Activated T-cell treated with anti-CD3 and anti-CD28 coated beads for 4 hours (primary cell): ENCODE data around the gene ARID1B.

ENCODE experiments used
- DNase-seq: peaks from one replicate; pipeline ENCODE4 v3.0.0-alpha.2; 2020

The ARID1B gene

DNA sequence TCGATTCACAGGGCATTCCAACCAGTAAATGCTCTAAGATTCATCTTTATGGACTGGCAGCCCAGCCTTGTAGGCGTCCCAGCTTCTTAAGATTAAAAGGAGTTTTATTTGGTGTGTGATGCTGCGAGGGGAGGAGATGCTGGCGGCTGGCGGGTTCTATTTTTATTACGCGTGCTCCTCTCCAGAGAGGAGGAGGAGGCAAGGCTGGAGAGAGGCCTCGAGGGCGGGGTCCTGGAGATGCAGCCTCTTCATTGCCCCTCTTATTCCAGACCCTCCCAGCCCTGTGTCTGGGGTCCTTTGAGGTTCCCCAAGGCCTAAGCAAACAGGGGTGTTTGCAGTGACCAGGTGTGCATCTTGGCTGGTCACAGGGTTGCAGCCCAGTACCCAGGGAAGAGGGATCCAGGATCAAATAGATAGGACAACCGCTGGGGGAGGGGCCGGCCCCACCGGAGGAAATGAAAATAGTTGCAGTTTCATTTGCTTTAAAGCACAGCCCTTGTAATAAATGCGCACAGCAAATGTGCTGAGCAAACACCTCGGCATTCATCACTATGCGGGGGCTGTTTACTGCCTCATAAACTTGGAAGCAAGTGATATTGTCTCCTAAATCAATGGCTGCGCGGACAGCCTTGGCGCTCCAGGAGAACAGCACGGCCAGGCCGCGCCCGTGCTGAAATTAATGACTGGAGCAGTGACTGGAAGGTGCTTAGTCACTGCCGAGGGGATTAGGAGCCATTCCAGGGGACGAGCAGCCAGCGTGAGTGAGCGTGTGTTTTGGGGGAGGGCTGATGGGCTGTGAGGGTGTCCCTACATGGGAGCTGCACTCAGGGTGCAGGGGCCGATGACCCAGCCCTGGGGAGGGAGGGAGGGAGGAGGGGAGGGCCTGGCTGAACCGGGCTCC, 463.1 kb downstream of the ARID1B start:
- DNase-seq, result no peak

DNA sequence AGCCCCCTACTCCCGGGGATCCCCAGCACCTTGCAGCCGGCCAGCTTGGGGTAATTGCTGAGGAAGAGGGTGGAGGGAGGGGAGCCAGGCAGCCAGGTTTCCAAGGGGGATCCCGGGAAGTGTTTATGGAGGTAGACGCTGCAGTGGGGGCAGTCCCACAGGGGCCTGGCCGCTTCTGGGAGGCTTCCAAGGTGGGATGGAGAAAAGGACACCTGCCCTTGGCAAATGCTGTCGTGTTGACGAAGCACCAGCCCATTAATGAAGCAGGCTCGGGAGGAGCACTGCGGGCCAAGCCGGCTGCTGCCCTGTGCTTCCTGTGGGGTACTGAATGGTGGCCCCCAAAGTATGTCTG, 463.8 kb downstream of the ARID1B start:
- DNase-seq, result no peak

DNA sequence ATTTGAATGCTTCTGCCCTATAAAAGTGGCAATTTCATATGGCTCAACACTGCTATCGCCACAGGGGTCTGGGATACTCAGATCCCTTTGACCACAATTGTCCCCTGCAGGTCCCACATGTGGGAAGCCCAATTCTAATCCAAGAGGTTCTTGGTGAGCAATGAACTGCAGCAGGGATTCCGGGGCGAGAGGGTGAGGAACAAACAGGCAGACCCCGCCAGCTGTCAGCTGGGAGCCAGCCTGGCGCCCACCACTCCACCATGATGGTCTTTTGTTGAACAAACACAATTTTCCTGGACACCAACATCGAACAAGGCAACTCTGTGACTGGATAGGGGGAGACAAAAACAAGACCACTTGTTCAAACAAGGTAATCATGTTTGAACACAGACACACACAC, 465.6 kb downstream of the ARID1B start:
- DNase-seq, result no peak

DNA sequence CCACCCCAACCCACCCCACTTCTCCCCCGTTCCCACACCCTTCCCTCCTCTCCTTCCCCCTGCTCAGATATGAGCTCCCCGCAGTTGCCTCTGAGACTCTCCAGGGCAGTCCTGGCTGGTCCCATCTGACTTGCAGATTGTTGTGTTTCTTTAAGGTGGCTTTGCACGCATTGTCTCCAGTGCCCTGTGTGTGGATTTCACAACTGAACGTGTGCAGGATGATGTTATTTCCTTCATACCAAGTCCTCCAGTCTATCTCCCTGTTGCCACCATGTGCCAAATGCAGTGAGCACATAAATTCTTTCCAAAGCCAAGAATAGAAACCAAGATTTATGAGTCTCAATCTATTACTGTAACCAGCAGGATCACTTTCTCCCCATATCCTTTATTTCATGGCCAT, 467.0 kb downstream of the ARID1B start:
- no peak for DNase-seq

DNA sequence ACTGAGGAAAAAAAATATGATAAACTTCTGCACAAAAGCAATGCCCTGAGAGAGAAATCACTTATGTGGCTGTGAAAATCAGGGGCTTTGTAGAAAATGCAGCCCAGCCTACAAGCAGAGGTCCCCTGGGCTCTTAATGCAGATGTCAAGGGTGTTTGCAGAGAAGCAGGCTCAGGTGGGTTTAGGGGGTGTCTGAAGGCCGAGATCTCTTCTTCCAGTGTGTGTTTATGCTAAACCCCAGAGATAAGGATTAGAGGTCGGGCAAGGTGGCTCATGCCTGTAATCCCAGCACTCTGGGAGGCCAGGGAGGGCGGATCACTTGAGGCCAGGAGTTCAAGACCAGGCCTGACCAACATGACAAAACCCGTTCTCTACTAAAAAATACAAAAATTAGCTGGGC, 467.6 kb downstream of the ARID1B start:
- no peak for DNase-seq

DNA sequence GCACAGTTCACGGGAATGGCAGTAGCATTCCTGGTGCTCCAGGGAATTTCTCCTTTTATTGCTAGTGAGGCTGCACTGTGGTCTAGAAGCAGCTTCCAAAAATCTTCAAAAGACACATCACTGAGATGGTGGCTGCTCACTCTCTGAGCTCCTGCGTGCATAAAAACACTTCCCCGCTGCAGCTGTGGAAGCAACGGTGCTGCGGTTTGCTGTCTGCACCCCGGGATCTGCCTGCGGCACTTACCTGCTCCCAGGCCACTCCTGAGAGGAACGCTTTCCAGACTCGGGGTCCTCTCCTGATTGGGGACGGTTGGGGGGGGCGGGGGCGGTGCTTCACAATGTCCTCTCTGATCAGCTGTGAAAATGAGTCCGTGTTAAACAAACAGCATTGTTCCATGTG, 468.3 kb downstream of the ARID1B start:
- DNase-seq, result no peak

DNA sequence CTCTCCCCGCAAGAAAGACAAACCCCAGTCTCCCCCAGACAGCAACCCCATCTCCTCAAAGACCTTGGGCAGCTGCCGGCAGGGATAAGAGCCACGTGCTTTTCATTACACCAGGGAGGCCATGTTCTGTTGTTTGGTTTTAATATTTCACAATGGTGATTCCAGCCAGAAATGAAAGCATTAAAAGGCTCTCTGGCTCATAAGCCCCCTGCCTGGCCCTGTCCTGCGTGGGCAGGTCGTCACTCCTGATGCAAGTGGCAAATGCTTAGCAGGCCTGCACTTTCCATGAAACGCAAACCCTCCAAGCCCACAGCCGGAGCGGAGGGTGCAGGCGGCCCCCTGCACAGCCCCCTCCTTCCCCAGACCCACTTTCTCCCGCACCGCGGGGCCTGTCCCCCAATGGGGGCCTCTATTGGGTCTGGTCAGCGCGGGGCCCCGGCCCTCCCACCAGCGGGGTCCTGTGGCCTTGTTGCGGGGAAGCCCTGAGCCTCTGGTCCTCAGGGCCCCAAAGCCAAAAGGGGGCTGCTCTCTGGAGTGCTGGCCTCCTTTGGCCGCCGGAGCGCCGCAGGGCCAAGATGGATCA, 469.0 kb downstream of the ARID1B start:
- no peak for DNase-seq

DNA sequence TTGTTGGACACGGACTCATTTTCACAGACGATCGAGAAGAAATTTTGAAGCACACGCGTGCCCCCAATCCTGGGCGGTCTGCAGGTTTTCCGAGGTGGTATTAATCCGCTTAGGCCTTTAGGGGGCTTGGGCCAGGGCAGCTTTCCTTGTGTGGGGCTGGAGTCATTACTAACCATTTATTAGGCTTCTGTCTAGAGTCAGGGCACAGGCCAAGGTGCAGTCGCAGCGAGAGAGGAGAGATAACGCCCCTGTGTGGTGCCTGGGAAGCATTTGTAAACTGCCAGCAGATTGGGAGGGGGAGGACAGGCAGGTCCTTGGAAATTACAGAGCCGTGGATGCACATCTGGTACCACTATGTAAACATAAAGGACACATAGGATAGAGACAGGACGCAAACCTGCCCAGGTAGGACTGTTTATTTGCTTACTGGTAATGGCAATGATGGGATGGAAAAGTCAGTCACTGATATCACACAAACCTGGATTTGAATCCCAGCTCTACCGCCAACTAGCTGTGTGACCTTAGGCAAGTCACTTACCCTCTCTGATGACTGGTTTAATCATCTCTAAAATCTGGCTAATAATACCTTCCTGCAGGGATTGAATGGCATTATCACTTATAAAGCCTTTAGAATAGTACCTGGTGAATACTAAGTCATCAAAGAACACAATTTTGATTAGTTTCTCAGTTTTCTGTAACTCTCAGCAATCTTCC, 469.8 kb downstream of the ARID1B start:
- DNase-seq, result no peak

DNA sequence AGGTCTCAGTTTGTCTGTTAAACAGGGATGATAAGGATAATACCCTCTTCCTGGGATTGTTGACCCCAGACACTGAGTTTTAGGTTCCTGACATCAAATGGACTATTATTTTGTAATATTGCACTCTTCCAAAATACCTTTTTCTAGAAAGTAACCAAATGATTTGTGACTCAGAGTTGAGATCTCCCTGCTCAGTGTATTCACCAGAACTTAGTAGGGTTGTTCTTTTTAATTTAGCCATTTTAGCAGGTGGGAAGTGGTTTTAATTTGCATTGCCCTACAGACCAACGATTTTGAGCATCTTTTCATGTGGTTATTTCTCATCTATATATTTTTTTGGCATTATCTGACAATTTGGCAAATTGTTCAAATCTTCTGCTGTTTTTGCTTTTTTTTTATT, 471.1 kb downstream of the ARID1B start:
- no peak for DNase-seq

DNA sequence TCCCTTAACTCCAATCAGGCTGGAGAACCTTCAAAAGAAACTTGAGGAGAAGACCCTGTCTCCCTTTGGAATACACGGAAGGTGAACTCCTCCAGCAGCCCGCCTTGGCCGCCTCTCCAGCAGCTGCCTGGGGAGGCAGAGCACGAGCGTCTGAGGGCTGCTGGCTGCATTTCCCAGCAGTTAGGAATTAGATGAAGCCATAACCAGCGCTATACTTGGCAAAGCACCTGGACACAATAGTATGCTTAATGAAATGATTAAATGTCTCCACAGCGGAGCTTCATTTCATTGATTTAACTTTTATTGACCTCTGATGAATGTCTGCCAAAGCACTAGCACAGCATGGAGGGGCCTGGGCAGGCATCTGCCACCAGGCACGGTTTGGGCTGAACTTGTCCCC, 472.6 kb downstream of the ARID1B start:
- no peak for DNase-seq

DNA sequence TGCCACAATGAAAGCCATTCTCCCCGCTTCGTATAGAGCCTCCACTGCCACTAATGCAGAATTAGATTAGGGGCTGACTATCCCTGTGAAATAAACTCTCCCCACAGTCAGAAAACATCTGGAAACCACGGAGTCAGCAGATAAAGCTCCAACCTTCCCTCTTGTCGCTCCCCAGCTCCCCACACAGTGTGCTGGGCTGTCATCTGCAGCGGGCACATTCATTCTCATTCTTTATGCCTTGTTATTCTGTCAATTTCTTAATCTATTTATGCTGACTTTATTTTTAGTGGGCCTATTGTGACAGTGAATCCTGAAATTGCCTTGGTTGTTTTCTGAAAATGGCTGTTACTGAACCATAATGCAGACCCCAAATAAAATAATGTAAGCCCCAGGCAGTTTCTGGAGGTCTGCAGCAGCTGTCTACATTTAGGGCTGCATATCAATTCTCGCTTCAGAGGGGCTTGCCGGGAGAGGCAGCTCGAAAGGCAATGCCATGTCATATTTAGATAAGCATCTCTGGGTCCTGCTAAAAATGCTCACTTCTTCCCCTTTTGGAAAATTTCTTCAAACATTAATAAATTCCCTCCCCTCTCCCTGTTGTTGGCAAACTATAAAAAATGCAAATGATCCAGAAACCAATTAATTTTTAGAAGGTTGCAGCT, 474.5 kb downstream of the ARID1B start:
- no peak for DNase-seq

DNA sequence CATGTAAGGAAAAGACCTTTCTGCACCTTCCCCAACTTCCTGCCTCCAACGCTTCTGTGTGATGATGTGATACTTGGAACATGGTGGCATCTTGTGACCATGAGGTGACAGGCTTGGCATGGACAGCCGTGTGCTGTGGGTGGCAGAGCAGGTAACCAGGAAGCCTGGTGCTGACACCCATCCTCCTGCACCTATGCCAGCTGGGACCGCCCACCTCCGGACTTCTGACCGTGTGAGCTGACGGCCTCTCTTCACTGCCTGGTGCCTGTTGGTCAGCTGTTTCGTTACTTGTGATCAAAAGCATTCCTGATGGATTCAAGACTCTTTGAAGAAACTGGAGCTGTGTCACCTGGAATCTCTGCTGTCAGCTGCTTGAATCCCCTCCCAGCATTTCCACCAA, 475.8 kb downstream of the ARID1B start:
- DNase-seq, result no peak

DNA sequence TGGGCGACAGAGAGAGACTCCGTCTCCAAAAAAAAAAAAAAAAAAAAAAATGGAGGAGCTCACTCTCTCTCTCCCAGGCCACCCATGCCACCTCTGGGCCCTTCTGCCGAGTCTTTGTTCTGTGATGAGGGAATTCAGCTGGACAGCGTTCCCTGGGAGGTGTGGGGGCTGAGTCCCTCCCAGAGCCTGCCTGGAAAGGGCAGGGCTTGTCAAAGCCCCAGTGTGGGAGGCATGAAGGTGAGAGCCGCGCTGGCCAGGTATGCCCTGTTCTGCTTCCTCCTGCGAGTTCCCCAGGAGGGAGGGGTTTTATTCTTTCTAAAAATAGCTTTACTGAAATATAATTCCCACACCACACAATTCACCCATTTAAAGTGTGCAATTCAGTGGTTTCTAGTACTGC, 476.5 kb downstream of the ARID1B start:
- no peak for DNase-seq

DNA sequence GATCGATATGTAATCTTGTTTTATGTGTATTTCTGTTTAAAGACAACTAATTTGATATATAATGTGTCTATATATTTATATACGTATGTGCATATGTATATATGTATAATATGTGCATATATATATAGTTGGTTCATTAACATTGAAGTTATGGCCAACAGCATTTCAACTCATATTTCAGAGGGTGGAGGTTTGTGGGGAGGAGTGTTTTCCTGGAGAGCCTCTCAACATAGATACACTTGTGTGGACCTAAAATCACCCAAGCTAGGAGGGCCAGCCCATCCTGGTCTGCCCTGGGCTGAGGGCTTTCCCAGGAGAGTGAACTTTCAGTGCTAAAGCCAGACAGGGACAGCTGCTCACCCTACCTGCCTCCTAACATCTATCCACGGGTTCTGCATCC, 477.4 kb downstream of the ARID1B start:
- no peak for DNase-seq

DNA sequence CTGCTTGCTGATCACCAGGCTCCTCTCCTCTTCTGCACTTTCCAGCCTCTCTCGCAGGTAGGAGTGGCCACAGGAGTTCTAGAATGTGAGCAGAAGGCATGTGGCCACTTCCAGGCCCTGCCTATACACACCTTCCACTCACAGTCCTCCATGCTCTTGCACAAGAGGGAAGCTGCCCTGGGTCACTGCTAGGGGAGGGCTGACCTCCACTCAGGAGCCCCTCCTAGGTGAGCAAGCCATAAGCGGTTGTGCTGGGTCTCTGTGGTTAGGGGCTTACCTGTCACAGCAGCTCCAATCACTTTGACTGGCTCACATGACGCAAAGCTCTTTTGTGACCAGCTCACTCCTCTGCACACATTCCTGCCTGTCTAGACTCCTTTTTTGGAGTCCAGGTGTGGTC, 477.9 kb downstream of the ARID1B start:
- DNase-seq, result no peak

DNA sequence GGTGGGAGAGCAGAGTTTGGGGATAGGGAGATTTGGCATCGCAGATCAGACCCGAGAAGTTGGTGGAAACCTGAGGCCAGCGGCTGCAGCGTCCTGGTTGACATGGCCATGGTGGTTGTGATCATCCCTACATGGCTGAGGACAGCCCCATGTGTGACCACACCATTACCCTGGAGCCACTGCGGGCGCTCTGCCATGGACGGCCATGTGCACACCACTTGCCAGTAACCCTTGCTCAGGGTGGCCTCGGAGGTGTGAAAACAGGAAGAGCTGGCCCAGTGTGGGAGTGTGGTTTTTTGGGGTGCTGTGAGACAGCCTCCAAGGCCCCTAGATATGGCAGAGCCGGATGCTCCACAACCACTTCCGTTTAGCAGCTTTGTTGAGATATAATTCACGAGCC, 481.7 kb downstream of the ARID1B start:
- DNase-seq, result no peak

DNA sequence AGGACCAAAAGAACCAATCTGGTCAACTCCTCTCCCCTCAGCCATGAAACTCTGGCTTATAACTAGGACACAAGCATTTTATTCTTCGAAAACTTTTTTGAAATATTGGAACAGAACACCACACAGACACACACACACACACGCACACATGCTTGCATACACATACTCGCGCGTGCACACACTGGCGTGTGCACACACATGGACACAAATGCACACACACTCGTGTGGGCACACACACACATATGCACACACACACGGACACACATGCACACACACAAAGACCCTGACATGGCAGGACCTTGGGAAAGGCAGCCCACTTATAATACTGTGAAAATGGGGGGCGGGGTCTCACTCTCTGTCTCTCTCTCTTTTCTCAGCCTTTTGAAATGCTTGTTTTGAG, 482.3 kb downstream of the ARID1B start:
- DNase-seq, result no peak
